Measurements from ENCODE around the gene IL31RA. TPM values are rescaled to one million over a fixed set of nuclear protein-coding genes. Genes with fewer than 3 reads are reported as not detected.

The IL31RA gene
- total and polyA plus RNA-seq, 2 experiments from 2014 or later: not detected

DNA sequence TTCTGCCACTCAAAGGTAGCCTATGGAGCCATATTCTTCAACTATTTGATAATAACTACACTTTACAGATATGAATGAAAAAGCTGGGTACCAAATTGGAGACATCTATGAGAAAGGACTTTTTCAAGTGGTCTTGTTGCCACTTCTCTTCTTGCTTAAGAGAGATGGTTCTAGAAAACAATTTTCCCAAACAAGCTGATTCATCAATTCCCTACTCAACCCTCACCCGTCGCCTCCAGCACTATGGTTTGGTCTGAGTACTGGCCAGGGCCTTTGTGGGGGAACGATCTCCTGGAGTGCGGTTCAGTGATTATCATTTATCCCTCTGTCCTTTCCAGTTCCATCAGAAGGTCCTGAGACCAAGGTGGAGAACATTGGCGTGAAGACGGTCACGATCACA, 56.8 kb downstream of the IL31RA start:
- no peaks in the 10 kb centered on the region for H3K4me1 Mint-ChIP-seq
- no peaks in the 10 kb centered on the region for H3K4me1 ChIP-seq (ENCODE audit: insufficient read depth)
- ATAC-seq: no peak

More for the DNA sequence above, 56.8 kb downstream of the IL31RA start:
- Histone ChIP-seq H3K4me3 (no peak overlapping the region), H4K20me1 (replicated peaks; ENCODE audit: insufficient read depth) (no peaks in the 10 kb centered on the region), H3K36me3 (ENCODE audit: insufficient read depth) (no peaks in the 10 kb centered on the region), H3K27me3 (ENCODE audit: insufficient read depth) (no peaks in the 10 kb centered on the region), H2AFZ (no peak overlapping the region), H3F3A (replicated peaks; ENCODE audit: low read depth) (no peaks in the 10 kb centered on the region), H3K4me2 (no peak overlapping the region), H3K79me2 (replicated peaks; ENCODE audit: insufficient read depth) (no peaks in the 10 kb centered on the region), H3K27ac (ENCODE audit: low read depth) (no peak overlapping the region), H3K9me2 (ENCODE audit: insufficient read depth) (peaks cover 7% of the 10 kb centered on the region; the same call in 1 of the 2 replicates)
- no peak overlapping the region for H3K4me3 Mint-ChIP-seq
- no peaks in the 10 kb centered on the region for H3K36me3 Mint-ChIP-seq (ENCODE audit: low read depth)
- H3K27ac Mint-ChIP-seq: no peak overlapping the region
- no peaks in the 10 kb centered on the region for H3K9me3 Mint-ChIP-seq
- no peak for DNase-seq (ENCODE audit: low spot score)
- TF ChIP-seq POLR2AphosphoS5 (IDR thresholded peaks at IDR 0.05; ENCODE audit: low read depth) (no peak), JUNB (IDR thresholded peaks at IDR 0.05; ENCODE audit: unreplicated experiment) (no peak), CREB1 (CRISPR knock-in tag; IDR thresholded peaks at IDR 0.05; ENCODE audit: low read depth) (no peak), EZH2phosphoT487 (IDR thresholded peaks at IDR 0.05; ENCODE audit: unreplicated experiment) (no peak), NANOG (IDR thresholded peaks at IDR 0.05; ENCODE audit: borderline replicate concordance) (no peak), ZNF331 (CRISPR knock-in tag; IDR thresholded peaks at IDR 0.05; ENCODE audit: low read depth) (no peak), EZH2 (IDR thresholded peaks at IDR 0.05; ENCODE audit: low read depth, unreplicated experiment) (no peak), ZNF114 (CRISPR knock-in tag; IDR thresholded peaks at IDR 0.05) (no peak), REST (IDR thresholded peaks at IDR 0.05; ENCODE audit: unreplicated experiment) (no peak), ETS1 (IDR thresholded peaks at IDR 0.05) (no peak), STAT1 (IDR thresholded peaks at IDR 0.05; ENCODE audit: unreplicated experiment) (no peak)
- TF ChIP-seq, protein P1, sequence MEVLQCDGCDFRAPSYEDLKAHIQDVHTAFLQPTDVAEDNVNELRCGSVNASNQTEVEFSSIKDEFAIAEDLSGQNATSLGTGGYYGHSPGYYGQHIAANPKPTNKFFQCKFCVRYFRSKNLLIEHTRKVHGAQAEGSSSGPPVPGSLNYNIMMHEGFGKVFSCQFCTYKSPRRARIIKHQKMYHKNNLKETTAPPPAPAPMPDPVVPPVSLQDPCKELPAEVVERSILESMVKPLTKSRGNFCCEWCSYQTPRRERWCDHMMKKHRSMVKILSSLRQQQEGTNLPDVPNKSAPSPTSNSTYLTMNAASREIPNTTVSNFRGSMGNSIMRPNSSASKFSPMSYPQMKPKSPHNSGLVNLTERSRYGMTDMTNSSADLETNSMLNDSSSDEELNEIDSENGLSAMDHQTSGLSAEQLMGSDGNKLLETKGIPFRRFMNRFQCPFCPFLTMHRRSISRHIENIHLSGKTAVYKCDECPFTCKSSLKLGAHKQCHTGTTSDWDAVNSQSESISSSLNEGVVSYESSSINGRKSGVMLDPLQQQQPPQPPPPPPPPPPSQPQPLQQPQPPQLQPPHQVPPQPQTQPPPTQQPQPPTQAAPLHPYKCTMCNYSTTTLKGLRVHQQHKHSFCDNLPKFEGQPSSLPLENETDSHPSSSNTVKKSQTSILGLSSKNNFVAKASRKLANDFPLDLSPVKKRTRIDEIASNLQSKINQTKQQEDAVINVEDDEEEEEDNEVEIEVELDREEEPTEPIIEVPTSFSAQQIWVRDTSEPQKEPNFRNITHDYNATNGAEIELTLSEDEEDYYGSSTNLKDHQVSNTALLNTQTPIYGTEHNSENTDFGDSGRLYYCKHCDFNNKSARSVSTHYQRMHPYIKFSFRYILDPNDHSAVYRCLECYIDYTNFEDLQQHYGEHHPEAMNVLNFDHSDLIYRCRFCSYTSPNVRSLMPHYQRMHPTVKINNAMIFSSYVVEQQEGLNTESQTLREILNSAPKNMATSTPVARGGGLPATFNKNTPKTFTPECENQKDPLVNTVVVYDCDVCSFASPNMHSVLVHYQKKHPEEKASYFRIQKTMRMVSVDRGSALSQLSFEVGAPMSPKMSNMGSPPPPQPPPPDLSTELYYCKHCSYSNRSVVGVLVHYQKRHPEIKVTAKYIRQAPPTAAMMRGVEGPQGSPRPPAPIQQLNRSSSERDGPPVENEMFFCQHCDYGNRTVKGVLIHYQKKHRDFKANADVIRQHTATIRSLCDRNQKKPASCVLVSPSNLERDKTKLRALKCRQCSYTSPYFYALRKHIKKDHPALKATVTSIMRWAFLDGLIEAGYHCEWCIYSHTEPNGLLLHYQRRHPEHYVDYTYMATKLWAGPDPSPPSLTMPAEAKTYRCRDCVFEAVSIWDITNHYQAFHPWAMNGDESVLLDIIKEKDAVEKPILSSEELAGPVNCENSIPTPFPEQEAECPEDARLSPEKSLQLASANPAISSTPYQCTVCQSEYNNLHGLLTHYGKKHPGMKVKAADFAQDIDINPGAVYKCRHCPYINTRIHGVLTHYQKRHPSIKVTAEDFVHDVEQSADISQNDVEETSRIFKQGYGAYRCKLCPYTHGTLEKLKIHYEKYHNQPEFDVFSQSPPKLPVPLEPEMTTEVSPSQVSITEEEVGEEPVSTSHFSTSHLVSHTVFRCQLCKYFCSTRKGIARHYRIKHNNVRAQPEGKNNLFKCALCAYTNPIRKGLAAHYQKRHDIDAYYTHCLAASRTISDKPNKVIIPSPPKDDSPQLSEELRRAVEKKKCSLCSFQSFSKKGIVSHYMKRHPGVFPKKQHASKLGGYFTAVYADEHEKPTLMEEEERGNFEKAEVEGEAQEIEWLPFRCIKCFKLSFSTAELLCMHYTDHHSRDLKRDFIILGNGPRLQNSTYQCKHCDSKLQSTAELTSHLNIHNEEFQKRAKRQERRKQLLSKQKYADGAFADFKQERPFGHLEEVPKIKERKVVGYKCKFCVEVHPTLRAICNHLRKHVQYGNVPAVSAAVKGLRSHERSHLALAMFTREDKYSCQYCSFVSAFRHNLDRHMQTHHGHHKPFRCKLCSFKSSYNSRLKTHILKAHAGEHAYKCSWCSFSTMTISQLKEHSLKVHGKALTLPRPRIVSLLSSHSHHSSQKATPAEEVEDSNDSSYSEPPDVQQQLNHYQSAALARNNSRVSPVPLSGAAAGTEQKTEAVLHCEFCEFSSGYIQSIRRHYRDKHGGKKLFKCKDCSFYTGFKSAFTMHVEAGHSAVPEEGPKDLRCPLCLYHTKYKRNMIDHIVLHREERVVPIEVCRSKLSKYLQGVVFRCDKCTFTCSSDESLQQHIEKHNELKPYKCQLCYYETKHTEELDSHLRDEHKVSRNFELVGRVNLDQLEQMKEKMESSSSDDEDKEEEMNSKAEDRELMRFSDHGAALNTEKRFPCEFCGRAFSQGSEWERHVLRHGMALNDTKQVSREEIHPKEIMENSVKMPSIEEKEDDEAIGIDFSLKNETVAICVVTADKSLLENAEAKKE (CRISPR knock-in tag; IDR thresholded peaks at IDR 0.05): no peak
- TF ChIP-seq, protein P2, sequence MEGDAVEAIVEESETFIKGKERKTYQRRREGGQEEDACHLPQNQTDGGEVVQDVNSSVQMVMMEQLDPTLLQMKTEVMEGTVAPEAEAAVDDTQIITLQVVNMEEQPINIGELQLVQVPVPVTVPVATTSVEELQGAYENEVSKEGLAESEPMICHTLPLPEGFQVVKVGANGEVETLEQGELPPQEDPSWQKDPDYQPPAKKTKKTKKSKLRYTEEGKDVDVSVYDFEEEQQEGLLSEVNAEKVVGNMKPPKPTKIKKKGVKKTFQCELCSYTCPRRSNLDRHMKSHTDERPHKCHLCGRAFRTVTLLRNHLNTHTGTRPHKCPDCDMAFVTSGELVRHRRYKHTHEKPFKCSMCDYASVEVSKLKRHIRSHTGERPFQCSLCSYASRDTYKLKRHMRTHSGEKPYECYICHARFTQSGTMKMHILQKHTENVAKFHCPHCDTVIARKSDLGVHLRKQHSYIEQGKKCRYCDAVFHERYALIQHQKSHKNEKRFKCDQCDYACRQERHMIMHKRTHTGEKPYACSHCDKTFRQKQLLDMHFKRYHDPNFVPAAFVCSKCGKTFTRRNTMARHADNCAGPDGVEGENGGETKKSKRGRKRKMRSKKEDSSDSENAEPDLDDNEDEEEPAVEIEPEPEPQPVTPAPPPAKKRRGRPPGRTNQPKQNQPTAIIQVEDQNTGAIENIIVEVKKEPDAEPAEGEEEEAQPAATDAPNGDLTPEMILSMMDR (conservative IDR thresholded peaks at IDR 0.05; ENCODE audit: low read depth in 2 of 2): no peak
- H3K27me3 Mint-ChIP-seq (ENCODE audit: insufficient read depth, low read depth, poor library complexity): peaks cover 6% of the 10 kb centered on the region
